ENCODE results near the gene STK38L. TPM values are rescaled to one million over a fixed set of nuclear protein-coding genes. Genes with fewer than 3 reads are reported as not detected.

The STK38L gene
- polyA plus RNA-seq, 1 experiment: 4.8 TPM

DNA sequence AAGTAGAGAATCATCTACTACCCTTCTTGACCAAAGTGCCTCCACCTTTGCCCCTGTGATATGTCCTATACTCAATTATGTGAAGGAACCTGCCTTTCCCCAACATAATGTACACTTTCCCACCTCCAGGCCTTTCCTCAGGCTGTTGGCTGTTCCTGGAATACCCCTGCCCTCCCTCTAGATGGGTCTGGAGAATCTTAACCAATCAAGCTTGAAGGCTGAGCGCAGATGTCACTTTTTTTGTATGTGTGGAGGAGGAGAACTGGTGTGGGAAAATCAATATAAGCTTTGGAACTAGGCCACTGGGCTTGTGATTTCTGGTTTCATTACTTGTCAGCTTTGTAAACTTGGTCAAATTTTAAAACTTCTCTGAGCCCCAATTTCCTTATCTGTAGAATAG is 93.3 kb downstream of the STK38L start:
- Histone ChIP-seq H3K27me3 (ENCODE audit: control insufficient read depth, insufficient read depth, low read length) (no peaks in the 10 kb centered on the region), H3K4me3 (ENCODE audit: low read depth, low read length) (no peak overlapping the region), H3K36me3 (ENCODE audit: control insufficient read depth, insufficient read depth, low read length) (no peaks in the 10 kb centered on the region)
- no peak for DNase-seq (ENCODE audit: low read depth)
- TF ChIP-seq, protein P1, sequence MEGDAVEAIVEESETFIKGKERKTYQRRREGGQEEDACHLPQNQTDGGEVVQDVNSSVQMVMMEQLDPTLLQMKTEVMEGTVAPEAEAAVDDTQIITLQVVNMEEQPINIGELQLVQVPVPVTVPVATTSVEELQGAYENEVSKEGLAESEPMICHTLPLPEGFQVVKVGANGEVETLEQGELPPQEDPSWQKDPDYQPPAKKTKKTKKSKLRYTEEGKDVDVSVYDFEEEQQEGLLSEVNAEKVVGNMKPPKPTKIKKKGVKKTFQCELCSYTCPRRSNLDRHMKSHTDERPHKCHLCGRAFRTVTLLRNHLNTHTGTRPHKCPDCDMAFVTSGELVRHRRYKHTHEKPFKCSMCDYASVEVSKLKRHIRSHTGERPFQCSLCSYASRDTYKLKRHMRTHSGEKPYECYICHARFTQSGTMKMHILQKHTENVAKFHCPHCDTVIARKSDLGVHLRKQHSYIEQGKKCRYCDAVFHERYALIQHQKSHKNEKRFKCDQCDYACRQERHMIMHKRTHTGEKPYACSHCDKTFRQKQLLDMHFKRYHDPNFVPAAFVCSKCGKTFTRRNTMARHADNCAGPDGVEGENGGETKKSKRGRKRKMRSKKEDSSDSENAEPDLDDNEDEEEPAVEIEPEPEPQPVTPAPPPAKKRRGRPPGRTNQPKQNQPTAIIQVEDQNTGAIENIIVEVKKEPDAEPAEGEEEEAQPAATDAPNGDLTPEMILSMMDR (IDR thresholded peaks at IDR 0.05; ENCODE audit: insufficient read depth, low read depth, low read length): no peak
- ChIA-PET POLR2A (no interaction called here), CTCF (interaction anchor here (1.6 kb wide), 1 partner anchor 47 kb away, joined by 4 read pairs; no protein-coding TSS in a partner anchor)

DNA sequence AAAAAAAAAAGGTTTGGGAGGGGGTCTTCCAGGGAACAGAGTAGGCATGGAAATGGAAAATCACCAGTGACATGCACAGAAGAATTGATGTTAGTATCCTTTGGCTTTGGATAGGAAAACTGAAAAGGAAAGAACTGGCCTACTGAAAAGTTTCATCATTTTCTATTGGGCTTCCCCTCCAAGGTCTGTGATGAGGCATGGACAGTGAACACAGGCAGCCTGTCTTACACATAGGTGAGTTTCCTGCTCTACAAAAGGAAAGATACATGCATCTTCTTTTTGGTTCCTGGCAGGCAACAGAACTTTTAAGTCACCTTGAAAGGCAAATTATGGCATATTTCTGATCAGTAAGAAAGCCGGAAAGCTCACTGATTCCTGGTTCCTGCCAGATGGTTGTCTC is 94.4 kb downstream of the STK38L start:
- no peak for DNase-seq (ENCODE audit: low read depth)
- TF ChIP-seq, protein P1 (IDR thresholded peaks at IDR 0.05; ENCODE audit: insufficient read depth, low read depth, low read length): no peak
- ChIA-PET POLR2A (no interaction called here), CTCF (no interaction called here)
- no peaks in the 10 kb centered on the region for H3K36me3 ChIP-seq (ENCODE audit: control insufficient read depth, insufficient read depth, low read length)
- no peak overlapping the region for H3K4me3 ChIP-seq (ENCODE audit: low read depth, low read length)
- no peaks in the 10 kb centered on the region for H3K27me3 ChIP-seq (ENCODE audit: control insufficient read depth, insufficient read depth, low read length)

DNA sequence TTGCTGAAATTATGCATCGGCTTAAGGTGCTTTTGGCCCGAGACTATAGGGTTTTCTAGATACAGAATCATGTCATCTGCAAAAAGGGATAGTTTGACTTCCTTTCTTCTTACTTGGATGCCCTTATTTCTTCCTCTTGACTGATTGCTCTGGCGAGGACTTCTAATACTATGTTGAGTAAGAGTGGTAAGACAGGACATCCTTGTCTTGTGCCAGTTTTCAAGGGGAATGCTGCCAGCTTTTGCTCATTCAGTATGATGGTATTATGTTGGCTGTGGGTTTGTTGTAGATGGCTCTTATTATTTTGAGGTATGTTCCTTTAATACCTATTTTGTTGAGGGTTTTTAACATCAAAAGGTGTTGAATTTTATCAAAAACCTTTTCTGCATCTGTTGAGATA is 96.9 kb downstream of the STK38L start:
- DNase-seq (ENCODE audit: low read depth): no peak
- CTCF ChIA-PET: interaction anchor here (1.4 kb wide), 1 partner anchor 10 kb away, joined by 6 read pairs; no protein-coding TSS in a partner anchor
- POLR2A ChIA-PET: no interaction called here
- Histone ChIP-seq H3K27me3 (ENCODE audit: control insufficient read depth, insufficient read depth, low read length) (no peaks in the 10 kb centered on the region), H3K4me3 (ENCODE audit: low read depth, low read length) (no peak overlapping the region), H3K36me3 (ENCODE audit: control insufficient read depth, insufficient read depth, low read length) (no peaks in the 10 kb centered on the region)
- TF ChIP-seq, protein P1 (IDR thresholded peaks at IDR 0.05; ENCODE audit: insufficient read depth, low read depth, low read length): no peak

DNA sequence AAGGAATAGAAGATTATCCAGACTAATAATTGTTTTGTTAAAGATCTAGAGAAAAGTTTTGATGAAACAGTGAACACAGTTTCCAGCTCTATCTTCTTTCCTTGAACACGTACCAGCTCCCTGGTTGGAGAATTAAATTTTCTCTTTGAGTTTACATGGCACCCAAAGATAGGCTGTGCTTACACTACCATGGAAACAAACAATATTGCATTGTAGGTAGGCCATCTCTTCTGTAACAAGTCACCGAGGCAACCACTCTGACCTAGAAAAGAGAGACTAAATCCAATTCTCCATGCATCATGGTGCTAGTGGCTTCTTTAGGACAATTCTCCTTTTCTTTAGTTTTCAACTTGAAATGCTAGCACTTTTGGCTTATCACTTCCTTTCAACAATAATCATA is 98.5 kb downstream of the STK38L start:
- no peak for DNase-seq (ENCODE audit: low read depth)
- ChIA-PET POLR2A (no interaction called here), CTCF (no interaction called here)
- TF ChIP-seq, protein P1 (IDR thresholded peaks at IDR 0.05; ENCODE audit: insufficient read depth, low read depth, low read length): no peak
- H3K27me3 ChIP-seq (ENCODE audit: control insufficient read depth, insufficient read depth, low read length): no peaks in the 10 kb centered on the region
- no peak overlapping the region for H3K4me3 ChIP-seq (ENCODE audit: low read depth, low read length)
- no peaks in the 10 kb centered on the region for H3K36me3 ChIP-seq (ENCODE audit: control insufficient read depth, insufficient read depth, low read length)

DNA sequence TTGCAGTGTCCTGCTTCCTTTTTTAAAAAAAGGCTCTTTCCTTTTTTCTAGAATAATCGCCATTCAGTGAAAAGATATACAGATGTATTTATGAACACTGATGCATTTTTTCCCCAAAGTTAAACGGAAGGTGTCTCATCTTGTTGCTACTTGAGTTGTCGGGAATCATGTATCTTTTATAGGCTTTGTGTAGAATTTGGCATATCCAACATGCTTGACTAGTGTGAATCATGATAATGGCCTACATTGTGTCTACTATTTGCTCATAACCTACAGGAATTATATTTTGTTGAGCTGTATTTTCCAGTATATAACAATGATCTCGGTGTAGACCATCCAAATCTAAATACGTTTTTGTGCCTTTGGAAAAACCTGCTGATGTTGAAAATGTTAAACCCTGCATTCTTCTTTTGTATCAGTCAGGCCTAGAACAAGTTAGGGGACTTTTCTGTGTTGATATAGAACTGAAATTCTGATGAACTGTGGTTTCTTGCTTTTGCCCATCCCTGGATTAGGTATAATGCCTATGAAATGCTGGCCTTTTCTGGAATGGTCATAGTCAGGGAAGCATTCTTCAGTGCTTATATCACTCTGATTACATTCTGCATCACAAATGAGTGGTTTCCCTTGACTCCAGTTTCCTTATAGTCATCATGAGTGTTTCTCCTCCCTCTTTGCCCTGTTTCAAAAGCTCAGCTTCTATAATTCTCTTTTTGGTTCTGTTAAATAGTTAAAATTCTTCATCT is 99.3 kb downstream of the STK38L start:
- ChIA-PET CTCF (interaction anchor here (0.9 to 1.4 kb wide), 2 partner anchors 10 to 12 kb away, joined by 3 read pairs; no protein-coding TSS in a partner anchor), POLR2A (no interaction called here)
- DNase-seq (ENCODE audit: low read depth): peak; percentile 65
- Histone ChIP-seq H3K36me3 (ENCODE audit: control insufficient read depth, insufficient read depth, low read length) (no peaks in the 10 kb centered on the region), H3K27me3 (ENCODE audit: control insufficient read depth, insufficient read depth, low read length) (no peaks in the 10 kb centered on the region), H3K4me3 (ENCODE audit: low read depth, low read length) (no peak overlapping the region)
- TF ChIP-seq, protein P1 (IDR thresholded peaks at IDR 0.05; ENCODE audit: insufficient read depth, low read depth, low read length): no peak

Data from BJ (cell line).